Loucy (cell line): ENCODE measurements around the gene FAM83C.

Experiments used
- H2AFZ ChIP-seq: fragments of 200-600 bp; sonication (generic); 2 replicates; pipeline ENCODE4 v1.6.0; 2016; ENCODE audit warnings: antibody characterized with exemption, mild to moderate bottlenecking, low read length, moderate library complexity
- H3F3A ChIP-seq: fragments of 200-600 bp; 2 replicates; pipeline ENCODE4 v1.6.0; 2016; ENCODE audit warnings: antibody characterized with exemption, low read depth, mild to moderate bottlenecking
- H3K27me3 ChIP-seq: fragments of 200-600 bp; sonication (generic); 2 replicates; pipeline ENCODE4 v1.6.1; 2014; ENCODE audit warnings: low read length, mild to moderate bottlenecking; ENCODE audit not compliant: insufficient read depth, poor library complexity, severe bottlenecking
- H3K36me3 ChIP-seq: fragments of 200-600 bp; sonication (generic); 2 replicates; pipeline ENCODE4 v1.6.1; 2016; ENCODE audit warnings: low read length; ENCODE audit not compliant: insufficient read depth
- H3K4me1 ChIP-seq: fragments of 200-600 bp; sonication (generic); 2 replicates; pipeline ENCODE4 v1.5.1; 2014; ENCODE audit warnings: low read length, mild to moderate bottlenecking; ENCODE audit not compliant: insufficient read depth, poor library complexity, severe bottlenecking
- H3K4me2 ChIP-seq: fragments of 200-600 bp; sonication (generic); 2 replicates; pipeline ENCODE4 v1.6.0; 2014; ENCODE audit warnings: antibody characterized with exemption, low read length, low read depth, mild to moderate bottlenecking; ENCODE audit not compliant: poor library complexity, severe bottlenecking
- H3K4me3 ChIP-seq: fragments of 200-600 bp; sonication (generic); 2 replicates; pipeline ENCODE4 v1.5.1; 2014; ENCODE audit warnings: low read length, mild to moderate bottlenecking, mixed read lengths; ENCODE audit not compliant: poor library complexity, severe bottlenecking
- H3K79me2 ChIP-seq: fragments of 200-600 bp; sonication (generic); 2 replicates; pipeline ENCODE4 v1.6.1; 2014; ENCODE audit warnings: low read length; ENCODE audit not compliant: insufficient read depth
- H3K9ac ChIP-seq: fragments of 200-600 bp; sonication (generic); 2 replicates; pipeline ENCODE4 v1.6.0; 2014; ENCODE audit warnings: mild to moderate bottlenecking, low read depth, low read length, moderate library complexity; ENCODE audit not compliant: poor library complexity, severe bottlenecking
- H3K9me2 ChIP-seq: fragments of 200-600 bp; sonication (generic); replicated peaks from 2 replicates; pipeline ENCODE4 v1.6.1; 2016; ENCODE audit warnings: low read depth, low read length, mixed read lengths
- H3K9me3 ChIP-seq: fragments of 200-600 bp; sonication (generic); 2 replicates; pipeline ENCODE4 v1.6.1; 2014; ENCODE audit warnings: mild to moderate bottlenecking, antibody characterized with exemption, low read length, low read depth; ENCODE audit not compliant: insufficient read depth
- H4K20me1 ChIP-seq: fragments of 200-600 bp; sonication (generic); 2 replicates; pipeline ENCODE4 v1.6.0; 2014; ENCODE audit warnings: antibody characterized with exemption, low read length, mild to moderate bottlenecking; ENCODE audit not compliant: insufficient read depth, poor library complexity, severe bottlenecking
- EZH2phosphoT487 ChIP-seq: fragments of 200-600 bp; IDR thresholded peaks from 2 replicates; pipeline ENCODE4 v1.6.1; 2018; ENCODE audit warnings: antibody characterized with exemption, mild to moderate bottlenecking, moderate library complexity, borderline replicate concordance
- TF ChIP-seq, protein P1 (sequence below): fragments of 200-600 bp; sonication (generic); conservative IDR thresholded peaks from 2 replicates; pipeline ENCODE4 v1.5.1; 2014; ENCODE audit warnings: mild to moderate bottlenecking, antibody characterized with exemption, low read length

Gene FAM83C

DNA sequence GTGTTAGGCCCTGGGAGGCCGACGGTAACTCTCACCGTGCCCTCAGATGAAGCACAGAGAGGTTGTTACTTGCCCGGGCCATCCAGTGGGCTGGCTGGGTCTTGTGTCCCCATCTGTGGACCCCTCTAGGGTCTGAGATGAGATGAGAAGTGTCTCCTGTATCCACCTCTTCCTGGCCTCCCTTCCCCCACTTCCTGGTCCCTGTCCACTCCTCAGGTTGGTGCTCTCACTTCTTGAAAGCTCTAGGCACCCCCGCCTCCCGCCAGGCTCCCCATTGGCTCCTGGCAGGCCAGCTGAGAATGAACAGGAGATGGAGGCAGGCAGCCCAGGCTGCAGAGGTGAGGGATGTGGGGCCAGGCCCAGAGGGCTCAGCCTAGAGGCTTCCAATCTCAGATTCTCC, 15.8 kb downstream of the FAM83C start:
- H3K9me3 ChIP-seq, result no peaks in the 10 kb centered on the region
- peaks cover 4% of the 10 kb centered on the region; the same call in 1 of the 2 replicates for H3F3A ChIP-seq
- no peaks in the 10 kb centered on the region for H3K9me2 ChIP-seq
- H3K27me3 ChIP-seq, result no peaks in the 10 kb centered on the region
- peaks cover 4% of the 10 kb centered on the region for H4K20me1 ChIP-seq
- TF ChIP-seq, protein P1, sequence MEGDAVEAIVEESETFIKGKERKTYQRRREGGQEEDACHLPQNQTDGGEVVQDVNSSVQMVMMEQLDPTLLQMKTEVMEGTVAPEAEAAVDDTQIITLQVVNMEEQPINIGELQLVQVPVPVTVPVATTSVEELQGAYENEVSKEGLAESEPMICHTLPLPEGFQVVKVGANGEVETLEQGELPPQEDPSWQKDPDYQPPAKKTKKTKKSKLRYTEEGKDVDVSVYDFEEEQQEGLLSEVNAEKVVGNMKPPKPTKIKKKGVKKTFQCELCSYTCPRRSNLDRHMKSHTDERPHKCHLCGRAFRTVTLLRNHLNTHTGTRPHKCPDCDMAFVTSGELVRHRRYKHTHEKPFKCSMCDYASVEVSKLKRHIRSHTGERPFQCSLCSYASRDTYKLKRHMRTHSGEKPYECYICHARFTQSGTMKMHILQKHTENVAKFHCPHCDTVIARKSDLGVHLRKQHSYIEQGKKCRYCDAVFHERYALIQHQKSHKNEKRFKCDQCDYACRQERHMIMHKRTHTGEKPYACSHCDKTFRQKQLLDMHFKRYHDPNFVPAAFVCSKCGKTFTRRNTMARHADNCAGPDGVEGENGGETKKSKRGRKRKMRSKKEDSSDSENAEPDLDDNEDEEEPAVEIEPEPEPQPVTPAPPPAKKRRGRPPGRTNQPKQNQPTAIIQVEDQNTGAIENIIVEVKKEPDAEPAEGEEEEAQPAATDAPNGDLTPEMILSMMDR, result no peak
- TF ChIP-seq EZH2phosphoT487, result no peak
- peak overlapping the region; percentile 76 for H3K4me2 ChIP-seq
- no peak overlapping the region for H2AFZ ChIP-seq
- peaks cover 26% of the 10 kb centered on the region; the same call in 1 of the 2 replicates for H3K79me2 ChIP-seq
- H3K4me1 ChIP-seq, result peaks cover 3% of the 10 kb centered on the region
- peaks cover 32% of the 10 kb centered on the region; the same call in 1 of the 2 replicates for H3K36me3 ChIP-seq
- H3K4me3 ChIP-seq, result peak overlapping the region; percentile 76
- H3K9ac ChIP-seq, result peak overlapping the region; percentile 83

DNA sequence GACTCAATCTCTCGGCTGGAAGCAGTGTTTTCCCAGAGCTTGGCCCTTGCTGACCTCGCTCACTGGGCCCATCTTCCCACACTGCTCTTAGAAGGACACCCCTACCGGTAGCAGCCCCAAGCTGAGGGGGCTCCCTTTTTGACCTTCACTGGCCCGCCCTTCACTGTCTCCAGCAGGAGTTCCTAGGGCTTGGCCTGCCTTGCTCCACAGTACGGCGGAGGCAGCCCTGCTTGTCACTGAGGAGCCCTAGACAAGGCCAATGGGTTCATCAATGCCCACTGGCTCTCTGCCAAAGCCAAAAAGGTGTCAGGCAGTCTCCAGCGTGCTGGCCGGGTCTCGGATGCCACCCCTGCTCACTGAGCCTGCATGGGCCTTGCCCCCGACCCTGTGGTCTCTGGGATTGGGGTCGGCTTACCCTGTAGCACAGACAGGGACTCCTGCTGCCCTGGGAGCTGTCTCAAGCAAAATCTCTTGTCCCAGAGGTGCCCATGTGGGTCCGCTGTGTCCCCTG, 16.4 kb downstream of the FAM83C start:
- Histone ChIP-seq H4K20me1 (peaks cover 3% of the 10 kb centered on the region), H3F3A (peaks cover 4% of the 10 kb centered on the region; the same call in 1 of the 2 replicates), H3K4me2 (no peak overlapping the region), H3K79me2 (peaks cover 22% of the 10 kb centered on the region; the same call in 1 of the 2 replicates), H3K9me2 (no peaks in the 10 kb centered on the region), H3K9me3 (no peaks in the 10 kb centered on the region), H2AFZ (no peak overlapping the region), H3K36me3 (peaks cover 30% of the 10 kb centered on the region; the same call in 1 of the 2 replicates), H3K9ac (no peak overlapping the region), H3K4me3 (no peak overlapping the region), H3K4me1 (peaks cover 3% of the 10 kb centered on the region), H3K27me3 (no peaks in the 10 kb centered on the region)
- TF ChIP-seq, protein P1, result no peak
- no peak for TF ChIP-seq EZH2phosphoT487

DNA sequence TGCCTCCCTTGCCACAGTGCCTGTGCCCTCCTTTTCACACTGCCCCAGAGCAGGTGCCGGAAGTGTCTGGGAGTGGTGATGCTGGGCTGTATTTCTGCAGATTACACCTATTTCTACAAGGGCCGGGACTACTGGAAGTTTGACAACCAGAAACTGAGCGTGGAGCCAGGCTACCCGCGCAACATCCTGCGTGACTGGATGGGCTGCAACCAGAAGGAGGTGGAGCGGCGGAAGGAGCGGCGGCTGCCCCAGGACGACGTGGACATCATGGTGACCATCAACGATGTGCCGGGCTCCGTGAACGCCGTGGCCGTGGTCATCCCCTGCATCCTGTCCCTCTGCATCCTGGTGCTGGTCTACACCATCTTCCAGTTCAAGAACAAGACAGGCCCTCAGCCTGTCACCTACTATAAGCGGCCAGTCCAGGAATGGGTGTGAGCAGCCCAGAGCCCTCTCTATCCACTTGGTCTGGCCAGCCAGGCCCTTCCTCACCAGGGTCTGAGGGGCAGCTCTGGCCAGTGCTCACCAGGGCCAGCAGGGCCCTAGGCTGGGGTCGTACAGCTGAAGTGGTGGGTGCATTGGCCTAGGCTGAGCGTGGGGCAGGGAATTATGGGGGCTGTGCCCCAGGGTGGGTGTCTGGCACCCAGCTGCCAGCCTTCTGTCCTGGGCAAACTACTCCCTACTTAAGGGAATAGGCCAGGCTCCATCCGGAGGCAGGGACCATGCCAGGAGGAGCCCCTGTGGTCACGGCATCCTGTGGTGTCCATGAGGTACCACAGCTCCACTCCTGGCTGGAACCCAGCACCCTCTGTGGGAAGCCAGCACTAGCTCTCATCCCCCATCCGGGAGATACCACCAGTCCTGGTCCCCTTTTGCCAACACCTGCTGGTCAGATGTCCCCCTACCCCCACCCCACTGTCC, 17.8 kb downstream of the FAM83C start:
- Histone ChIP-seq H3K9me3 (no peaks in the 10 kb centered on the region), H3K4me3 (no peak overlapping the region), H3K36me3 (peaks cover 17% of the 10 kb centered on the region; the same call in 1 of the 2 replicates), H3K9ac (no peak overlapping the region), H2AFZ (no peak overlapping the region), H3K27me3 (no peaks in the 10 kb centered on the region), H3K79me2 (peaks cover 10% of the 10 kb centered on the region; the same call in 1 of the 2 replicates), H3K9me2 (no peaks in the 10 kb centered on the region), H3K4me1 (peaks cover 3% of the 10 kb centered on the region), H3K4me2 (no peak overlapping the region), H4K20me1 (peaks cover 3% of the 10 kb centered on the region), H3F3A (peaks cover 4% of the 10 kb centered on the region; the same call in 1 of the 2 replicates)
- no peak for TF ChIP-seq EZH2phosphoT487
- TF ChIP-seq, protein P1, result no peak
